Upper lobe of left lung (tissue), 4 donors: Measurements from ENCODE around the gene APAF1.

Experiments
- CTCF ChIP-seq, 6 experiments: fragments of 450-650 bp in 4 of 6; fragments of 200-600 bp in 2 of 6; sonication (generic) in 2 of 6; IDR thresholded peaks; one replicate each; pipeline ENCODE4 v1.5.1; 2016 to 2019; ENCODE audit warnings: antibody characterized with exemption in 6 of 6
- POLR2AphosphoS5 ChIP-seq, 2 donors: sonication (generic); formaldehyde crosslinking; IDR thresholded peaks; one replicate each; pipeline ENCODE4 v1.5.1; 2017; ENCODE audit warnings: antibody characterized with exemption in 2 of 2

GRCh38 chr12:98653866-98654493, 8.9 kb downstream of the APAF1 start:
- TF ChIP-seq POLR2AphosphoS5 (IDR thresholded peaks at IDR 0.05) (no peak), CTCF (IDR thresholded peaks at IDR 0.05) (peak in 5 of 6 experiments; percentile 30 to 67 (median 41))
